CD4-positive, alpha-beta T cell treated with Interferon gamma for 1 hour (primary cell): Measurements from ENCODE around the gene HMCN1.
A peak's percentile ranks its signal among the peaks of the same experiment; 100 is the strongest.

Experiments used
- DNase-seq: peaks from one replicate; pipeline ENCODE4 v3.0.0-alpha.2; 2020

Gene HMCN1

DNA sequence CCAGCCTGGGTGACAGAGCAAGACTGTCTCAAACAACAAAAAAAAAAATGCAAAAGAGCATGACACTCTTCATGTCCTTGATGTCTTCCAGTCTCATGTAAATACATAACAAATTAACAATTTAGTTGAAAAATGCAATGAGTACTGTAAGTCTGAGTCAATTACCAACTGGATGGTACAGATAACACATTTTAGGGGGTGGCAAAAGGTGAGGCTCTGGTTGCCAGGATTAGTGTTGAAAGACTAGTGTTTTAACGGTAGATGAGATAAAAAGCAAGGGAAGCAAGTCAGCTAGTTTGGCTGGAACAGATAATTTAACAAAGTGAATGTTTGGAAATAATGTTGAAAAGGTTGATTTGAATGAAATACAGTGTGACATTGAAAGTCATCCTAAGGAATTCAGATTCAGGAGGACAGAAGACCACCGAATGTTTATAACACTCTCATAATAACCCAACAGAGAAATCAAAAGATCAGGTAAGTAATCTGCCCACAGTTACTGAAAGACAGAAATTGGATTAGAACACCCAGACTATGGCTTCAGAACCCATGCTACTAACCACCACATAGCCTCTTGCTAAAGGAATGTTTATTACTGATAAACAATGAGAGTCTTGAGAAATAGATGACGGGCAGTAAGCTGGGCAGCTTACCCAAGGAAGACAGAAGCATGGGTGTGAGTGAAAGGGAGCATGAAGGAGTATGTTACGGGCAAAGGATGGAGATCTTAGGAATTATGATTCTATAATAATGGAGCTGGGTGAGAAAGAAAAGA, 312.4 kb downstream of the HMCN1 start:
- no peak for DNase-seq

DNA sequence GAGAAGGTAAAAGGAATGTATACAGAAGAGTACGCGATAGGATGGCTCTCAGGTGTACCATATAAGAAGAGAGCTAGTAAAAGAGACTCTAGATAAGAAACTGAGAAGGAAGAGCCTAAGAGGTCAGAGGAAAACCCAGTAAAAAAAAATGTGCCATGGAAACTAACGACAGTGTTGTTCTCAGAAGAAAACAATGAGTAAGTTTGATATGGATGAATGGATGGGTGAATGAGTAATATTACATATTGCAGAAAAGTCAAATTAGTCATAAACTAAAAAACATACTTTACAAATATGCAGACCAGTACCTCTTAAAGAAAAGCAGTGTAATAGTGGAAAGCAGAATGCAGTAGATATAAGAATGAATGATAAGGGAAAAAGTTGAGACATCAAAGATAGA, 316.2 kb downstream of the HMCN1 start:
- no peak for DNase-seq

DNA sequence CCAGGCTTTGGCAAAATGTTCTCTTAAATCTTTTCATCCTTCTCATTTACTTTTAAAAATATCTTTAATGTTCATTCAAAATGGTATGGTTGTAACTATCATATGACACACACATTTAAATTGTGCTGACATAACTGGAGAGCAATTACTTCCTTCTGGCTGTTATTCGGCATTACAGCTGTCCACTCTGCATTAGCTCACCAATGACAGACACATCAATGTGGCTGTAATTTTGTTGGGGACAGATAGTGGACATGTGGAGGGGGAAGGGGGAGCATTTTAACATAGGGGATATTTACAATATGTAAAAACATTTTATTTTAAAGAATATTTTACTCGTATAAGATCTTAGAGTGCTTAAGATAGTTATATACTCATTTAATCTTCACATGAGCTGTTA, 319.8 kb downstream of the HMCN1 start:
- no peak for DNase-seq

DNA sequence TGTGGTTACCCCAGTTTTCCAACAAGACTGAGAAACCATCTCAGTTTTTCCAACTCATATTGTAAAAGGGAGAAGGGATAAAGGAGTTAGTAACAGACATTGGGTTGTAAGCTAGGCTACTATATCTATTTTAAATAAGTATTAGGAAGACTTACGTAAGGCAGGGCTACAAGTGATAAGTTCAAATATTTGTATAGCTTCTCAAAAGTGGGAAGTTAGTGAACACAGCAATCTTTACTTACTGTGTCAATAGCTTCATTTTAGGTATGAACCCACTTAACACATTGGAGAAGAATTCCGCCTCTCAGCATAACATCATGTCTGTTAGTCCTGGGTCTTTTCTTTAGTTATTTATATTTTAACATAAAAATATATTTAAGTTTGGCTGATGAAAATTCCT, 320.7 kb downstream of the HMCN1 start:
- no peak for DNase-seq

DNA sequence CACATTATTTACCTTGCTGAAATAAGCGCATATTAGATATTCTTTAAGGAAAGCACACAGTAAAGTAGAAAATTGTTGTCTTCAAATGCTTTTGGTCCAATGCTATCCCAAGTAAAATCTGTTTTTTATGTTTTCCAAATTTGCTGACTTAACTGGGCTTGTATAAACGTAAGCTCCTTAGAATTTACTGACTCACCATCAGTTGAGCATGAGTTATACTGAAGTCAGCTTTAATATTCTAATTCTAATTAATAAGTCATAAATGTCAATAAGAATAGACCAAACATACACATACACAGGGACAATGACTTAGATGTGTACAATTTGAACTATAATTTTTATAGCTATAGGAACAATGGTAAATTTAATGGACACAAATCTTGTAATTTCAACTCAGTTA, 321.7 kb downstream of the HMCN1 start:
- no peak for DNase-seq

DNA sequence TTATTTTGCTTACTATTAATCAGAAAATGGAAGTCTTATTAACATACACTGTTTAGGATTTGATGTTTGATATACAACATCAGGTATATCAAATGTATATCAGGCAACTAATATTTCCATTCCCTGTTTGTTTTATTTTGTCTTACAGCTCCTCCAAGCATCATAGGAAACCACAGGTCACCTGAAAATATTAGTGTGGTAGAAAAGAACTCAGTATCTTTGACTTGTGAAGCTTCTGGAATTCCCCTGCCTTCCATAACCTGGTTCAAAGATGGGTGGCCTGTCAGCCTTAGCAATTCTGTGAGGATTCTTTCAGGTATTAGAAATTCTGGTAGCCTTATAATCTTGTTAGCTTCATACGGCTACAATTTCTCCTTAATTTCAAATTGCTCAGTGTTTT, 322.9 kb downstream of the HMCN1 start:
- no peak for DNase-seq

DNA sequence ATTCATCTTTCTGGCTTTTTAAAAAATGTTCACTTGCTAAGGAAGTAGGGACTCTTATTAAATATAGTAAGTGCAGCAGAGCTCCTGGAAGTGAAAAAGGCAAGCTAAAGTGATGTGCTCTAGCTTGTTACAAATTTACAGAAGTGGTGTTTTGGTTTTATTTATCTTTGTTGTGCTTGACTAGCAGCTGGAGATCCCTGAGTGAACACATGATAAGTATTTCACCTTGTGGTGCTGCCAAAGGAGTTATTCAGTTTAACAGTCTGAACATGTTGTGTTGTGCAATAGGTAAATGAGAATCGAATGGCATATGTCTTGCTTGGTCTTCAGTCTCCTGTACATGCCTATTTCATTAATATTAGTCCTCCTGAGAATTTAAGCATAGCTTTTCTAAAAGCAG, 325.1 kb downstream of the HMCN1 start:
- no peak for DNase-seq

DNA sequence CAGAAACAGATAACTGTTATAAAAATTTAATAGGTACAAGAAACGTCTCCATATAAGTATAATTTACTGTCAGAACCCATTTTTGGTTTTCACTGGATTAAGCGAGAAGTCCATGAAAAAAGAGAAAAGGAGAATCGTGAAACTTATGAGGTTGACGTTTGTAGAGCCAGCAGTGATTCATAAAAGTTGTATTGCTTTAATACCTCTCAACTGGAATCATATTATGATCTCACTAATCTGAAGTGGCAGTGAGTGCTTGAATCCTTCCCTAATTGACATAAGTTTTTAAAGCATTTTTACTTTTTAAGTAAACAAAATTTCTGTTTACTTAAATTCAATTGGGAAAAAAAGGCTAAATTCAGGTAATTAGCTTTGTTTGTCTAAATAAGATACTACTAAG, 325.6 kb downstream of the HMCN1 start:
- no peak for DNase-seq

DNA sequence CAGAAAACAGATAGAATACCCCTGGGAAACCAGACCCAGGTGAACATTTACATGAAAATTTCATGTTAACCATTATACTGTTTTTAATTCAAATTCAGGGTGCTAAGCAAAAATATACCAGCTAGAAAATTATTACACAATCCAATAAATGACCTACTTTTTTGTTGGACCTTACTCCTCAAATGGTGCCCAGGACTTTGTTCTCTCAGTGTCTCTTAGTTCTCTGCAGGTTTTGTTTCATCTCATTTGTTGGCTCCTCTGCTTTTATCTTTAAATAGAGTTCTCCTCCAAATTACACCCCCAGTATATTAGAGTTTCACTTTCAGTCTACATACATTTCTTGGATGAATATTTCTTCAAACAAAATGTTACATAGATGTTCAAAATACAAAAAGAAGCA, 326.0 kb downstream of the HMCN1 start:
- DNase-seq, result no peak

DNA sequence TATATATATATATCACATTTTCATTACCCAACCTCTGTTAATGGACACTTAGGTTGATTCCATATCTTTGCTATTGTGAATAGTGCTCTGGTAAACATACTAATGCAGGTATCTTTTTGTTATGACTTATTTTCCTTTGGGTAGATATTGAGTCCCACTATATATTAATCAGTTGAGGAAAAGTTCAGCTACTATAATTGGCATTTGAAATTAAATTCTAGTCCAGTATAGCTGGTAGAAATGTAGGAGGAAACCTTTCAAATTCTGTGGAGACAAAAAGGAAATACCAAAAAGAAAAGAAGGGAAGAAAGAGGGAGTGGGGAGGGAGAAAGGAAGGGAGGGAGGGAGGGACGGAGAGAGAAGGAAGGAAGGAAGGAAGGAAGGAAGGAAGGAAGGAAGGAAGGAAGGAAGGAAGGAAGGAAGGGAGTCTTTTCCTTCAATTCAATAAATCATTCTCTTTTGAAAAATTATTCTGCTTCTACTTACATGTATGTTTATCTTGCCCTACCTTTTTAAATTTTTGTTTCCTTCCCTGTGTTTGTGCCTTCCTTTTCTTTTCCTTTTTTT, 329.0 kb downstream of the HMCN1 start:
- no peak for DNase-seq

DNA sequence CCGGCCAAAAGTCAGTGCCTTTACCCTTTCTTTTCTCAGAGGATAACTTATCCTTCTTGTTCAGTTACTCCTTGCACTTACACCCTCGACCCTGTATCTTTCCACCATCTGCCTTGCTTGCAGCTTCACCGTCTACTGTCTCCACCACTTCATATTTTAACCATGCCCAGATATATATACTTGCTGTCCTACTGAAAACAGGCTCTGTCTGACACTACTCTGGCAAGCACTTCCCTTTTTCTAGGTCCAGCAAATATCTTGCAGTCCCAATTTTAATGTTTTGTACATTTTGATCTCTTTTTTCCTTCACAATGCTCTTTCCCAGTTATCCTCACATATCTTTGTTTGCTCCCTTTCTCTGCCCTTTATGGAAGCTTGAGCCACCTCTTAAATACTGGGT, 332.2 kb downstream of the HMCN1 start:
- DNase-seq, result no peak

DNA sequence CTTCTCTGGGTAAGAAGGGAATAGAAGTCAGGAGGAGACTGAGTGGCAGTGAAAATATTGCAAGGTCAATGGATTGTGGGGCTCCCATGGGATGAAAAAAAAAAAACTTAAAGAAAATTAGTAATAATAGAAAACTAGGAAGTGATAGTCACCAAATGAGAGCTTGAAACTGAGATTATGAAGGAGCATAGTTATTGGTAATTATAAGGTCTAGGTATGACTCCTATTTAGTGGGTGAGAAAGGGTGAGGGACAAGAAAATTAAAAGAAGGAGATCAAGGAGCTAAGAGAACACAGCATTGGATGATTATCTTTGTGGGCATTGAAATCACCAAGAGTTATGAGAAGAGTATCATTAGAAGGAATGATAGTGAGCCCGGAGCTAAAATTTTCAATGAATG, 339.5 kb downstream of the HMCN1 start:
- no peak for DNase-seq

DNA sequence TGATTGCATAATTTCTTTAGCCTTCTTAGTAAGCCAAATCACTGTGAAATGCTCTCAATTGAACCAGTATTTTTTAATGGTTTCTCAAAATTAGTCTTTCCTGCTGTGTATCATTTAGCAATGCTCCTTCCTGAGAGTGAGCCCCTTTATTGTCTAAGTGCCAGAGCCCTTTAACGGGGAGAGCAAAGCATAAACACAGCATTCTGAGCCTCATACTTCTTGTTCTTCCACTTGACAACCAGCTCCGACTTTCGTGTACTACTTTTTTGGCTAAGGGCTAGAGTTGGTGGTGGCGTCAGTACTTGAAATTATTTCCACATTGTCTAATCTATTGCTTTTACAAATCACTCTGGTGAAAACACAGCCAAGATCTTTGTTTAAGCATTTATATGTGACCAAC, 341.8 kb downstream of the HMCN1 start:
- no peak for DNase-seq

DNA sequence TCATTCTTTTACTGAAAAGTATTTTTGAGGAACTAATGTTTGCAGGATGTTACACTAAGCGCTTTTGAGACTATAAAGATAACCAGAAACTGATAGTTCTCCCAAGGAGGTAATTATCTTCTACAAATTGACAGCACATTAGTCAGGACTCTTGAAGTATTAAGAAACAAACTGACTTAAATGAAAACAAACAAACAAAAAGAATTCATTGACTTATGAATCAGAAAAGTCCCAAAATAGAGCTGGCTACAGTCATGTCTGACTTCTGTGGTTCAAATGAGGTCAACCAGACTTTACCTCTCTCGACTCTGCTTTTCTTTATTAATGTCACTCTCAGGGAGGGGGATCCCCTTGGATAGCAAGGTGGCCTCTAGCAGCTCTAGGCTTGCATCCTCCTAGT, 344.1 kb downstream of the HMCN1 start:
- no peak for DNase-seq

DNA sequence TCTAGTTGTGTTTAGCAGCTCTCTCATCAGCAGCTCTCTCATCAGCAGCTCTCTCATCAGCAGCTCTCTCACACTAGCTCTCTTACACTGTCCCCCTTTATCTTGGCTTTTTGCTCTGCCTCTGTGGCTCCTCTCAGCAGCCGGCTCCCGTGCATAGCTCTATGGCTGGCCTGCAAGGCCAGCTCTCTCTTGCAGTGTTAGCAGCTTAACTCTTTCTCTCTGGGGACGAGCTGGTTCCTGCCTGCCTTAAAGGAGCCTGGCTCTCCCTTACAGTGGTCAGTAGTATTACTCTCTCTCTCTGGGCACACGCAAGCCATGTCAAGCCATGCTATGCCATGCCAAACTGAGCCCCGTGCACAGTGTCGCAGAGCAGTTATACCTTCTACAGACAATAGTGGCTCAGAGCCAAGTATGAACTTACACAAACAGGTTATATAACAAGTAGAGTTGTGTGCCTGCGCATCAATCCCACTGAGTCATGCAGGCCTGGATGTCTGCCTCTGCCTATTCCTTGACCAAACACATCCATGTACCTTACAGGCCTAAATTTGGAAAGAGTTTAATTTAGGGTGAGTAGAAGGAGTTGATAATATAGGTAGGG, 345.0 kb downstream of the HMCN1 start:
- DNase-seq, result no peak

DNA sequence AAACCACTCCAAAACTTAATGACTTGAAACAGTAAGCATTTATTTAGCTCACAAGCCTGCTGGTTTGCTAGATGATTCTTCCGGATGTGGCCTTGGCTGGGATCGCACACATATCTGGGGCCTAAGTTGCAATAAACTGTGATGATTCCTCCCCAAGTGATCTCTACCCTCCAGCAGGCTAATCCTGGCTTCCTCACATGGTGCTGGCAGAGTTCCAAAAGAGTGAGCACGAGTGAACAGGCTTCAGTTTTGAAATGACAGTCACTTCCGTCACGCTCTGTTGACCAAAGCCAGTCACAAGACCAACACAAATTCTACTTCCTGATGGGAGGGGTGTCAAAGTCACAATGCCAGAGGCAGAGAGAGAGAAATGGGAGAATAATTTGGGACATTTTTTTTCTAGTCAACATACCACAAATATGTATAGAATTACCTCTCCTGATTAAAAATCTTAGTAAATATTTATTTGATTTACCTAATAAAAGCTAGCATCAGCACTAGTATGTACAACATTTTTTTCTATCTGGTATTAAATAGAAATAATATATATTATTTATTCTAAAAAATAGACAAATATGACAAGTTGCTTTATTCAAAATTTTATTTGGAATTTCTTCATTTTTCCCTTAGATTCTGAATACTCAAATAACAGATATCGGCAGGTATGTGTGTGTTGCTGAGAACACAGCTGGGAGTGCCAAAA, 348.2 kb downstream of the HMCN1 start:
- DNase-seq, result peak; percentile 56

DNA sequence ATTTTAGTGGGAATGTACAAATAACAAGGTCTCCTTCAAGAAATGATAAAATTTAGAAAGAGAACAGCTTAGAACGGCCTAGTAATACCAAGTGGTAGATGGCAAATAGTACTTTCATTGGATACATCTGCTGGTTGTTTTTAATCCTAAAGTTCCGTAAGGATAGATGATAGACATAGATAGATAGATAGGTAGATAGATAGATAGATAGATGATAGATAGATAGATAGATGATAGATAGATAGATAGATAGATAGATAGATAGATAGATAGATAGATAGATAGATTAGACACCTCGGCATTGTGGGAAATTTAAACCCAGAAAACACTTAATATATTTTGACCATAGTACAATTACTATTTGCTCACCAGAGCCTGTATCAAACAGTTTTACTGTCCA, 352.4 kb downstream of the HMCN1 start:
- DNase-seq, result no peak

DNA sequence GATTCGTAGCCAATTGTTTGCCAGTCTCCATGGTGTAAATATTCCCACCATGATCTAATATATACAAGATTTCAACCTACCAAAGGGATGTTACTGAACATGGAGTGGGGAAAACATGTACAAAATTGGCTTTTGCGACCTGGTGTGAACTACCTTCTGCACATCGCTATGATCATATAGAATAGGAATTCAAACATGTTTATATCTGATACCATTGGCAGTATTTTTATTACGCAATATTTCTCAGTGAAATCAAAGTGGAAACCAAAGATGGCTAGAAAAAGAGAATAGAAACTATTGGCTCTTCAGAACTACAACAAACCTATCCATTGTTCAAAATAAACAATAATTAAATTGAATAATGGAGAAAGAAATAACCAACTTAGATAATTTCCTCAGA, 355.7 kb downstream of the HMCN1 start:
- no peak for DNase-seq

DNA sequence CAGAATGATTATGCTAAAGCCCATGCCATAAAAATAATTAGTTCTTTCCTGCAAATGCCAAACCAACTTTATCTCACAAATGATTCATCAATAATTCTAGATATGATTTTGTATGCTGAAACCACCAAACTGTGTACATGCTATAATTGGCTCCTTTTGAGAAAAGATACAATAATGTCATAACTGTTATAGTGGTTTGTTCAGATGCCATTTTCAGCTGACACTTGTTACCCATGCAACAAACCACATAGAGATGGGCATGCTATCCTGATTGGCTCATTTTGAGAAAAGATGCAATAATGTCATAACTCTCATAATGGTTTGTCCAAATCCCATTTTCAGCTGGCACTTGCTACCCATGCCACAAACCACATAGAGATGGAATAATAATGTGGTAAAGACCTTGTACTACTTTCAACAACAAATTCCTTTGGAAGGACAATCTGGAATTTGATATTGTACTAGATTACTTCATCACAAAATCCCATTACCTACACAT, 357.1 kb downstream of the HMCN1 start:
- no peak for DNase-seq

DNA sequence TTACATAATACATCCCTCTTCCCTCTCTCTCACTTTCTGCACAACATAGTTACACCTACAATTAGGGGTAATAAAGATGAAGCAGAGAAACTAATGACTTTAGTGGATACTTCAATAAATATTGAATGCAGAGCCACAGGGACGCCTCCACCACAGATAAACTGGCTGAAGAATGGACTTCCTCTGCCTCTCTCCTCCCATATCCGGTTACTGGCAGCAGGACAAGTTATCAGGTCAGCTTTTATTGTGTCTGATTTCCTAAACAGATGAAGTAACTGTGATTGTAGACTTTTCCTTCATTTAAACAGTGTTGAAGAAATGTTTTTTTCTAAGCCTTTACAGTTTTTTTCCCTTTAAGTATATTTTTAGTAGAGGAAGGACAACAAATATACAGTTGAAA, 359.2 kb downstream of the HMCN1 start:
- no peak for DNase-seq

DNA sequence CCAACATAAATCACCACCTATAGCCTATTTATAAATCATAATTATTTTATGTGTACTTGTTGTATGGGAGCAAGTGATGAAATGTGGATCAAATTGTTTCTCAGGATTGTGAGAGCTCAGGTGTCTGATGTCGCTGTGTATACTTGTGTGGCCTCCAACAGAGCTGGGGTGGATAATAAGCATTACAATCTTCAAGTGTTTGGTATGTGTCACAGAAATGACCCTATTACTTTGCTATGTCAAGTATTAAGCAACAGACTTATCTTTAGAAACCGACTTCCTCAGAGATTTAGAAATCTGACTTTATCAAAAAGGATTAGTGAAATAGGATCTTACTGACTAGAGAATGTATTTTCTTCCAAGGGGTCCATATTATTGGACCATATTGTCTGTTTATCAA, 360.0 kb downstream of the HMCN1 start:
- DNase-seq, result no peak

DNA sequence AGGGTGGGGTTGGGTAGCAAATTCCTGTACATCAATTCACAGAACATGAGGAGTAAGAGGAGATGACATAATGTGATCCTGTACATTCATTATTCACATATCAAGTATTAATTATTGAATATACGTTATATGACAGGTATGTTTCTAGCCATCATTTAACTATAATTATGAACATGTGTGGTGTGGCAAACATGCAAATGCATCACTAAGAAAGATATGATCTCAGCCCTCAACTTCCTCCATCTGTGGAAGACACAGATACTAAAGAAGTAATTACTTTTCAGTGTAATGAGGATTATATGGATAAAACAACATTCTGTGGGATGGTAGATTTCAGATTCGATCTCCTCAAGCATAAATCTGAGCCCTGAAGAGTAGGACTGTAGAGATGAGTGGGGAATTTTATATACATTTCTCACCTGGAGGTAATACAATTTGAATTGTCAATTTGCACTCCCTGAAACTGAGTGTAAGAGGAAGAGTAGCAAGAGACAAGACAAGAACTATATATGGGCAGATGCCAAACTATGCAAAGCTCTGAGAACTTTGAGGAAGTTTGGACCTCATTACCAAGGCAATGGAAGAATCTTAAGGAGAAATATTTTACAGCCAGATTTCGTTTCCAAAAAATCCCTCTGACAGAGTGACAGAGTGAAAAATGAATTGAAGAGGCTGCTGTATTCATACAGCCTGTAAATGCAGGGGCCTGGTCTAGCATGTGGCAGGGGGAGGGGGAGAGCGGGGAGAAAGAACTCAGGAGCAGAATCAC, 365.3 kb downstream of the HMCN1 start:
- DNase-seq, result no peak

DNA sequence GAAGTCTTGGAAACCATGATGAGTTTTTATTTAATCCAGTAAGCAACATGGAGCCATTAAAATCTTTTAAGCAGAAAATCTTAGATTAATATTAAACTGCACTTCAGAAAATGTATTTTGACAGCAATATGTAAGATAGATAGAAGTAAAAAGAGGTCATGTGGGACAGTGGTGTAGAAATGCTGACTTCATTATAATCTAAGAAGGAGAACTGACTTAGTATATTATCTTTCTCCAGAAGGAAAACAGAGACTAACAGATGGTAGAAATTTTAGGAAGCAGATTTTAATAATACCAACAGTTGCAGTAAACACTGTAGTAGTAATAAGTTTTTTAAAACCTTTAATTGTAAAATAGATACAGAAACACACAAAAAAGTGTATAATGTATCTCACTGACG, 367.9 kb downstream of the HMCN1 start:
- no peak for DNase-seq
